ENCODE results near the gene CCM2L. TPM values are rescaled to one million over a fixed set of nuclear protein-coding genes. Genes with fewer than 3 reads are reported as not detected.

Gene CCM2L
- total and polyA plus RNA-seq, 10 of the 15 experiments (the other 5 are each of a cell fraction or from before 2014, with no cell fraction given), result not detected

DNA sequence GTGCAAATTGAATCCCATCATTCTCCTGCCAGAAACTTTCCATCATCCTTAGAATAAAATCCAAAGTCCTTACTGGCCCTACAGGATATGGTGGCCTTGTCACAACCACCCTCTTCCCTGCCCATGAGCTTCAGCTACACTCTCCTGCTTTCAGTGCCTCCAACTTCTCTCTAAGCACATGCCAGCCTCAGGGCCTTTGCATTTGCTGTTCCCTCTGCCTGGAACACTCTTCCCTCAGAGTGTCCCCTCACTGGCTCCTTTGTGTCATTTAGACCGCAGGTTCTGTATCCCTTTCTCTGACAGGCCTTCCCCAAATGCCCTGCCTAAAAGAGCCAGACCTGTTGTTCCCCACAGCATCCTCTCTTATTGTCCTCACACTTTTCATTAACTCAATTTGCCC is 60.0 kb downstream of the CCM2L start:
- Histone ChIP-seq H3K27ac (ENCODE audit: control insufficient read depth, insufficient read depth) (no peak overlapping the region), H4K20me1 (ENCODE audit: control insufficient read depth, insufficient read depth) (no peaks in the 10 kb centered on the region), H3K36me3 (ENCODE audit: control insufficient read depth in 2 of 2, insufficient read depth in 2 of 2, low read length in 1 of 2) (no peaks in the 10 kb centered on the region), H3K4me2 (ENCODE audit: control insufficient read depth, insufficient read depth) (no peak overlapping the region), H2AFZ (ENCODE audit: control insufficient read depth, low read depth, low read length) (no peak overlapping the region), H3K4me3 (no peak overlapping the region), H3K9ac (ENCODE audit: control insufficient read depth, insufficient read depth, low read length) (no peak overlapping the region), H3K4me1 (ENCODE audit: control insufficient read depth, insufficient read depth, low read length) (peaks cover 30% of the 10 kb centered on the region), H3K27me3 (replicated peaks in 1 of 2; ENCODE audit: control insufficient read depth in 2 of 2, insufficient read depth in 2 of 2, low read length in 1 of 2) (no peaks in the 10 kb centered on the region), H3K79me2 (ENCODE audit: control insufficient read depth, insufficient read depth, low read length) (no peaks in the 10 kb centered on the region), H3K9me3 (replicated peaks; ENCODE audit: control insufficient read depth, insufficient read depth, low read length) (no peaks in the 10 kb centered on the region)
- no peak for FAIRE-seq
- ChIA-PET POLR2A (interaction anchor here (0.6 to 1.6 kb wide), 2 partner anchors 12 to 19 kb away, joined by 3 to 4 read pairs; no protein-coding TSS in a partner anchor), RAD21 (ENCODE audit: unreplicated experiment) (interaction anchor here (1.7 kb wide), 1 partner anchor 35 kb away, joined by 6 read pairs; no protein-coding TSS in a partner anchor), CTCF (interaction anchor here (4.9 kb wide), 1 partner anchor 39 kb away, joined by 21 read pairs; no protein-coding TSS in a partner anchor), SMC1A (ENCODE audit: uncharacterized antibody, unreplicated experiment) (interaction anchor here (8.7 kb wide), 1 partner anchor 19 kb away, joined by 83 read pairs; no protein-coding TSS in a partner anchor)
- BruUV-seq (replicated peaks), result no TSS peak
- no peak for DNase-seq (ENCODE audit: low read depth, low spot score)
- no peak for ATAC-seq
- 0% methylated on average over 1 of the region's 1 CpG for WGBS (ENCODE audit: insufficient coverage, insufficient replicate concordance, low lambda C conversion rate, missing lambda C conversion rate)
- intact Hi-C loops (cut with micrococcal nuclease; ENCODE audit: unreplicated experiment) (no loop called here), in situ Hi-C loops (cut with MboI) (no loop called here)
- TF ChIP-seq, protein P1, sequence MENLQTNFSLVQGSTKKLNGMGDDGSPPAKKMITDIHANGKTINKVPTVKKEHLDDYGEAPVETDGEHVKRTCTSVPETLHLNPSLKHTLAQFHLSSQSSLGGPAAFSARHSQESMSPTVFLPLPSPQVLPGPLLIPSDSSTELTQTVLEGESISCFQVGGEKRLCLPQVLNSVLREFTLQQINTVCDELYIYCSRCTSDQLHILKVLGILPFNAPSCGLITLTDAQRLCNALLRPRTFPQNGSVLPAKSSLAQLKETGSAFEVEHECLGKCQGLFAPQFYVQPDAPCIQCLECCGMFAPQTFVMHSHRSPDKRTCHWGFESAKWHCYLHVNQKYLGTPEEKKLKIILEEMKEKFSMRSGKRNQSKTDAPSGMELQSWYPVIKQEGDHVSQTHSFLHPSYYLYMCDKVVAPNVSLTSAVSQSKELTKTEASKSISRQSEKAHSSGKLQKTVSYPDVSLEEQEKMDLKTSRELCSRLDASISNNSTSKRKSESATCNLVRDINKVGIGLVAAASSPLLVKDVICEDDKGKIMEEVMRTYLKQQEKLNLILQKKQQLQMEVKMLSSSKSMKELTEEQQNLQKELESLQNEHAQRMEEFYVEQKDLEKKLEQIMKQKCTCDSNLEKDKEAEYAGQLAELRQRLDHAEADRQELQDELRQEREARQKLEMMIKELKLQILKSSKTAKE (IDR thresholded peaks at IDR 0.05; ENCODE audit: low read depth, poor library complexity, severe bottlenecking), result no peak
- no peak for TF ChIP-seq HDAC2 (IDR thresholded peaks at IDR 0.05)
- TF ChIP-seq, protein P2, sequence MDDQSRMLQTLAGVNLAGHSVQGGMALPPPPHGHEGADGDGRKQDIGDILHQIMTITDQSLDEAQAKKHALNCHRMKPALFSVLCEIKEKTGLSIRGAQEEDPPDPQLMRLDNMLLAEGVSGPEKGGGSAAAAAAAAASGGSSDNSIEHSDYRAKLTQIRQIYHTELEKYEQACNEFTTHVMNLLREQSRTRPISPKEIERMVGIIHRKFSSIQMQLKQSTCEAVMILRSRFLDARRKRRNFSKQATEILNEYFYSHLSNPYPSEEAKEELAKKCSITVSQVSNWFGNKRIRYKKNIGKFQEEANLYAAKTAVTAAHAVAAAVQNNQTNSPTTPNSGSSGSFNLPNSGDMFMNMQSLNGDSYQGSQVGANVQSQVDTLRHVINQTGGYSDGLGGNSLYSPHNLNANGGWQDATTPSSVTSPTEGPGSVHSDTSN (IDR thresholded peaks at IDR 0.05; ENCODE audit: insufficient replicate concordance, low read depth, low read length), result no peak
- TF ChIP-seq RELA (IDR thresholded peaks at IDR 0.05; ENCODE audit: borderline replicate concordance, partially characterized antibody), result no peak
- TF ChIP-seq NR2F1 (conservative IDR thresholded peaks at IDR 0.05), result no peak
- no peak for TF ChIP-seq POLR2A (IDR thresholded peaks at IDR 0.05; ENCODE audit: low read depth, low read length)
- no peak for TF ChIP-seq MXI1 (IDR thresholded peaks at IDR 0.05; ENCODE audit: low read depth, low read length)
- no peak for TF ChIP-seq TCF7 (IDR thresholded peaks at IDR 0.05; ENCODE audit: borderline replicate concordance)
- TF ChIP-seq ZNF622 (IDR thresholded peaks at IDR 0.05), result no peak
- TF ChIP-seq, protein P3, sequence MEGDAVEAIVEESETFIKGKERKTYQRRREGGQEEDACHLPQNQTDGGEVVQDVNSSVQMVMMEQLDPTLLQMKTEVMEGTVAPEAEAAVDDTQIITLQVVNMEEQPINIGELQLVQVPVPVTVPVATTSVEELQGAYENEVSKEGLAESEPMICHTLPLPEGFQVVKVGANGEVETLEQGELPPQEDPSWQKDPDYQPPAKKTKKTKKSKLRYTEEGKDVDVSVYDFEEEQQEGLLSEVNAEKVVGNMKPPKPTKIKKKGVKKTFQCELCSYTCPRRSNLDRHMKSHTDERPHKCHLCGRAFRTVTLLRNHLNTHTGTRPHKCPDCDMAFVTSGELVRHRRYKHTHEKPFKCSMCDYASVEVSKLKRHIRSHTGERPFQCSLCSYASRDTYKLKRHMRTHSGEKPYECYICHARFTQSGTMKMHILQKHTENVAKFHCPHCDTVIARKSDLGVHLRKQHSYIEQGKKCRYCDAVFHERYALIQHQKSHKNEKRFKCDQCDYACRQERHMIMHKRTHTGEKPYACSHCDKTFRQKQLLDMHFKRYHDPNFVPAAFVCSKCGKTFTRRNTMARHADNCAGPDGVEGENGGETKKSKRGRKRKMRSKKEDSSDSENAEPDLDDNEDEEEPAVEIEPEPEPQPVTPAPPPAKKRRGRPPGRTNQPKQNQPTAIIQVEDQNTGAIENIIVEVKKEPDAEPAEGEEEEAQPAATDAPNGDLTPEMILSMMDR (IDR thresholded peaks at IDR 0.05 in 2 of 3, conservative IDR thresholded peaks at IDR 0.05 in 1 of 3; ENCODE audit: control insufficient read depth in 2 of 3, extremely low read depth in 1 of 3, insufficient read depth in 1 of 3, low read depth in 3 of 3, low read length in 3 of 3), result no peak
- no peak for TF ChIP-seq IKZF2 (IDR thresholded peaks at IDR 0.05)
- no peak for TF ChIP-seq PAX8 (IDR thresholded peaks at IDR 0.05)
- TF ChIP-seq DPF2 (IDR thresholded peaks at IDR 0.05), result no peak
- no peak for TF ChIP-seq GATAD2B (conservative IDR thresholded peaks at IDR 0.05; ENCODE audit: low read depth)
- TF ChIP-seq ZBED1 (IDR thresholded peaks at IDR 0.05; ENCODE audit: borderline replicate concordance), result no peak
- TF ChIP-seq SUZ12 (IDR thresholded peaks at IDR 0.05; ENCODE audit: unreplicated experiment), result no peak
